Measurements from ENCODE around the gene LGI2.

Gene LGI2

DNA sequence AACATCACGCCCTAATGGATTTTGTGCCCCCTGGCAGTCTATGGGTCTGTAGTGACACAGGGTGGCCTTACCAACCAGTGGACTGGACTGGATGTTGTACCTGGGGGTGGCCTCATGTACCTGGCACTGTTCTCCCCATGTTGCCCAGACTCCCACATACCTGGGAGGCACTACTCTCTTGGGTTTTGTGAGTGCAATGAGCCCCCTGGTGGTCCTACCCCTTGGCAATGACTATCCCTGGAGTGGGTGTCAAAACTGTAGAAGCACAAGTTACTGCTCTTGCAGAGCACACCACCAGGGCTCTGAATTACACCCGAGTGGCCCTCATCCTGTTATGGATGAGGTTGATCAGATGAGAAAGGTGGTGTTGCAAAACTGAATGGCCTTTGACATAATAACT, 60.1 kb downstream of the LGI2 start:
- Histone ChIP-seq H3K9ac (ENCODE audit: low read depth, low read length, poor library complexity, severe bottlenecking) (no peak overlapping the region), H2AFZ (ENCODE audit: low read length) (no peak overlapping the region), H3K79me2 (ENCODE audit: insufficient read depth, low read length) (no peaks in the 10 kb centered on the region), H3K27me3 (ENCODE audit: insufficient read depth, low read length, poor library complexity, severe bottlenecking) (no peaks in the 10 kb centered on the region), H3K4me1 (ENCODE audit: insufficient read depth, low read length, poor library complexity, severe bottlenecking) (no peaks in the 10 kb centered on the region), H3K9me2 (replicated peaks; ENCODE audit: low read depth, low read length) (no peaks in the 10 kb centered on the region), H3K4me2 (ENCODE audit: low read depth, low read length, poor library complexity, severe bottlenecking) (no peak overlapping the region), H3F3A (ENCODE audit: low read depth) (no peaks in the 10 kb centered on the region), H3K4me3 (ENCODE audit: low read length, poor library complexity, severe bottlenecking) (no peak overlapping the region), H3K9me3 (ENCODE audit: insufficient read depth, low read depth, low read length) (peaks cover 6% of the 10 kb centered on the region; the same call in 1 of the 2 replicates), H3K36me3 (ENCODE audit: insufficient read depth, low read length) (no peaks in the 10 kb centered on the region), H4K20me1 (ENCODE audit: insufficient read depth, low read length, poor library complexity, severe bottlenecking) (no peaks in the 10 kb centered on the region)
- TF ChIP-seq EZH2phosphoT487 (IDR thresholded peaks at IDR 0.05; ENCODE audit: borderline replicate concordance), result no peak
- TF ChIP-seq, protein P1, sequence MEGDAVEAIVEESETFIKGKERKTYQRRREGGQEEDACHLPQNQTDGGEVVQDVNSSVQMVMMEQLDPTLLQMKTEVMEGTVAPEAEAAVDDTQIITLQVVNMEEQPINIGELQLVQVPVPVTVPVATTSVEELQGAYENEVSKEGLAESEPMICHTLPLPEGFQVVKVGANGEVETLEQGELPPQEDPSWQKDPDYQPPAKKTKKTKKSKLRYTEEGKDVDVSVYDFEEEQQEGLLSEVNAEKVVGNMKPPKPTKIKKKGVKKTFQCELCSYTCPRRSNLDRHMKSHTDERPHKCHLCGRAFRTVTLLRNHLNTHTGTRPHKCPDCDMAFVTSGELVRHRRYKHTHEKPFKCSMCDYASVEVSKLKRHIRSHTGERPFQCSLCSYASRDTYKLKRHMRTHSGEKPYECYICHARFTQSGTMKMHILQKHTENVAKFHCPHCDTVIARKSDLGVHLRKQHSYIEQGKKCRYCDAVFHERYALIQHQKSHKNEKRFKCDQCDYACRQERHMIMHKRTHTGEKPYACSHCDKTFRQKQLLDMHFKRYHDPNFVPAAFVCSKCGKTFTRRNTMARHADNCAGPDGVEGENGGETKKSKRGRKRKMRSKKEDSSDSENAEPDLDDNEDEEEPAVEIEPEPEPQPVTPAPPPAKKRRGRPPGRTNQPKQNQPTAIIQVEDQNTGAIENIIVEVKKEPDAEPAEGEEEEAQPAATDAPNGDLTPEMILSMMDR (conservative IDR thresholded peaks at IDR 0.05; ENCODE audit: low read length), result no peak

DNA sequence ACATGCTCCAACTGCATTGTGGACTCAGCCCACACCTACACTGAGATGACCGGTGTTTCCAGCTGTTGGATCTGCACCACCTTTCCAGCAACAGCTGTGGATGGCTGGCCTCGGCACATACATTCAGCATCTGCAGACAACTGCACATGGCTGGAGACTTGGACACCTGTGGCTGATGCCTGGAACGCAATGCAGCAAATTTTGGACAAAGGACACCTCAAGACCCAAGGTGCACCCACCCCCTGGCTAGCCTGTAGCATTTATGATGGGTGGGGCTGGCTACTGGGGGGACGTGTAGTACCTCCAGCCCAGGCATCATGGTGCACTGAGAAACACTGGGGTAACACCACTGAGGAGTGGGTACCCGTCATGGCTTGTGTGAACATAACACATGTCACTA, 60.6 kb downstream of the LGI2 start:
- Histone ChIP-seq H3K4me2 (ENCODE audit: low read depth, low read length, poor library complexity, severe bottlenecking) (no peak overlapping the region), H3K9me3 (ENCODE audit: insufficient read depth, low read depth, low read length) (peaks cover 6% of the 10 kb centered on the region; the same call in 1 of the 2 replicates), H4K20me1 (ENCODE audit: insufficient read depth, low read length, poor library complexity, severe bottlenecking) (no peaks in the 10 kb centered on the region), H3K27me3 (ENCODE audit: insufficient read depth, low read length, poor library complexity, severe bottlenecking) (no peaks in the 10 kb centered on the region), H3K36me3 (ENCODE audit: insufficient read depth, low read length) (no peaks in the 10 kb centered on the region), H3K4me1 (ENCODE audit: insufficient read depth, low read length, poor library complexity, severe bottlenecking) (no peaks in the 10 kb centered on the region), H3K9me2 (replicated peaks; ENCODE audit: low read depth, low read length) (no peaks in the 10 kb centered on the region), H3K4me3 (ENCODE audit: low read length, poor library complexity, severe bottlenecking) (no peak overlapping the region), H3F3A (ENCODE audit: low read depth) (no peaks in the 10 kb centered on the region), H3K9ac (ENCODE audit: low read depth, low read length, poor library complexity, severe bottlenecking) (no peak overlapping the region), H3K79me2 (ENCODE audit: insufficient read depth, low read length) (no peaks in the 10 kb centered on the region), H2AFZ (ENCODE audit: low read length) (no peak overlapping the region)
- TF ChIP-seq EZH2phosphoT487 (IDR thresholded peaks at IDR 0.05; ENCODE audit: borderline replicate concordance), result no peak
- TF ChIP-seq, protein P1 (conservative IDR thresholded peaks at IDR 0.05; ENCODE audit: low read length), result no peak

DNA sequence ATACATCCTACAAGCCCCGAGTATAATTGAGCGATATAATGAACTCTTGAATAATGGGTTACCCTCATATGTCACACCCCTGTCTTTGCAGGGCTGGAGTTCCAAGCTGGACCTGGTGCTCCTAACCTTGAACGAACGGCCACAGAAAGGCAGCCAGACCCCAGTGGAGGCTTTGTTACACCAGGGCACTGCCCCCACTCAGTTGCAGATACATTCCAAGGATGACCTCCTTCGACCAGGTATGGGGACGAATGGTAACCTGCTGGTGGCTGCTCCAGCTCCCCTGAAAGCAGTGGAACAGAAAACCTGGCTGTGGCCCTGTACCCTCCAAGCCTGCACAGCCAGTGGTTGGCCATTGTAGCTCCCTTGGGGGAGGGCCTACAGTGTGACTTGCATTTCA, 61.3 kb downstream of the LGI2 start:
- Histone ChIP-seq H3F3A (ENCODE audit: low read depth) (no peaks in the 10 kb centered on the region), H3K9me2 (replicated peaks; ENCODE audit: low read depth, low read length) (no peaks in the 10 kb centered on the region), H3K9ac (ENCODE audit: low read depth, low read length, poor library complexity, severe bottlenecking) (no peak overlapping the region), H3K36me3 (ENCODE audit: insufficient read depth, low read length) (no peaks in the 10 kb centered on the region), H3K9me3 (ENCODE audit: insufficient read depth, low read depth, low read length) (peaks cover 6% of the 10 kb centered on the region; the same call in 1 of the 2 replicates), H2AFZ (ENCODE audit: low read length) (no peak overlapping the region), H4K20me1 (ENCODE audit: insufficient read depth, low read length, poor library complexity, severe bottlenecking) (no peaks in the 10 kb centered on the region), H3K79me2 (ENCODE audit: insufficient read depth, low read length) (no peaks in the 10 kb centered on the region), H3K27me3 (ENCODE audit: insufficient read depth, low read length, poor library complexity, severe bottlenecking) (no peaks in the 10 kb centered on the region), H3K4me1 (ENCODE audit: insufficient read depth, low read length, poor library complexity, severe bottlenecking) (no peaks in the 10 kb centered on the region), H3K4me2 (ENCODE audit: low read depth, low read length, poor library complexity, severe bottlenecking) (no peak overlapping the region), H3K4me3 (ENCODE audit: low read length, poor library complexity, severe bottlenecking) (no peak overlapping the region)
- TF ChIP-seq, protein P1 (conservative IDR thresholded peaks at IDR 0.05; ENCODE audit: low read length), result no peak
- no peak for TF ChIP-seq EZH2phosphoT487 (IDR thresholded peaks at IDR 0.05; ENCODE audit: borderline replicate concordance)
